Endodermal cell (in vitro differentiated cells): Measurements from ENCODE around the gene SLC6A9. TPM values are rescaled to one million over a fixed set of nuclear protein-coding genes. Genes with fewer than 3 reads are reported as not detected.
A peak's percentile ranks its signal among the peaks of the same experiment; 100 is the strongest.

Experiments
- DNase-seq: peaks from one replicate; pipeline ENCODE4 v3.0.0-alpha.2; 2017
- H3K27ac ChIP-seq: 2 replicates; pipeline ENCODE4 v1.5.1; 2013; ENCODE audit warnings: mild to moderate bottlenecking, low read depth, low read length, moderate library complexity
- H3K27me3 ChIP-seq: 2 replicates; pipeline ENCODE4 v1.6.1; 2013; ENCODE audit warnings: mild to moderate bottlenecking, low read length, moderate library complexity; ENCODE audit not compliant: insufficient read depth, control insufficient read depth, poor library complexity, severe bottlenecking
- H3K36me3 ChIP-seq: 2 replicates; pipeline ENCODE4 v1.7.0; 2013; ENCODE audit warnings: mild to moderate bottlenecking, low read length, moderate library complexity; ENCODE audit not compliant: control insufficient read depth, insufficient read depth
- H3K4me1 ChIP-seq: one replicate; pipeline ENCODE4 v1.7.0; 2013; ENCODE audit warnings: low read length; ENCODE audit not compliant: control insufficient read depth, insufficient read depth
- H3K4me3 ChIP-seq: 2 replicates; pipeline ENCODE4 v1.5.1; 2013; ENCODE audit warnings: mild to moderate bottlenecking, low read length, moderate library complexity
- H3K9ac ChIP-seq: 2 replicates; pipeline ENCODE4 v1.6.1; 2013; ENCODE audit warnings: mild to moderate bottlenecking, low read length, moderate library complexity; ENCODE audit not compliant: poor library complexity, severe bottlenecking; ENCODE audit errors: extremely low read depth
- H3K9me3 ChIP-seq: 2 replicates; pipeline ENCODE4 v1.6.1; 2013; ENCODE audit warnings: mild to moderate bottlenecking, low read length, moderate library complexity; ENCODE audit not compliant: control insufficient read depth
- H3K27ac Mint-ChIP-seq: 2 replicates; pipeline ENCODE4 v1.8.0; 2020; ENCODE audit warnings: mixed read lengths
- H3K27me3 Mint-ChIP-seq: 2 replicates; pipeline ENCODE4 v1.8.0; 2021; ENCODE audit warnings: mild to moderate bottlenecking, mixed read lengths; ENCODE audit not compliant: insufficient read depth
- H3K36me3 Mint-ChIP-seq: 2 replicates; pipeline ENCODE4 v1.8.0; 2020; ENCODE audit warnings: low read depth, mixed read lengths
- H3K4me1 Mint-ChIP-seq: 2 replicates; pipeline ENCODE4 v1.8.0; 2020; ENCODE audit warnings: mixed read lengths
- H3K4me3 Mint-ChIP-seq: 2 replicates; pipeline ENCODE4 v1.8.0; 2020; ENCODE audit warnings: mild to moderate bottlenecking, moderate library complexity, mixed read lengths
- H3K9me3 Mint-ChIP-seq: 2 replicates; pipeline ENCODE4 v1.8.0; 2020; ENCODE audit warnings: mild to moderate bottlenecking, mixed read lengths
- WGBS, 2 experiments: methylation state at CpG; one replicate each; pipeline versions ENCODE4 v1.1.5 to v1.1.7; 2013; ENCODE audit warnings: missing lambda C conversion rate in 2 of 2, mixed read lengths in 1 of 2; ENCODE audit not compliant: insufficient coverage in 1 of 2, insufficient read length in 1 of 2; 5-methylcytosine and 5-hydroxymethylcytosine counted together
- total RNA-seq, 2 donors: library from RNA; stranded (reverse); fragmentation: NEBNext Ultra II Directional in 1 of 2; extraction: Animal tissue kit (Norgen Biotek cat#: 25700) in 1 of 2; gene quantifications; 2 replicates in 1 of 2; 3 replicates in 1 of 2; pipeline ENCODE4 v1.2.1, GENCODE V29; 2021
- TF ChIP-seq, protein P1 (sequence below): fragments of 200-600 bp; sonication (generic); conservative IDR thresholded peaks from 2 replicates; pipeline ENCODE4 v1.5.0; 2021; ENCODE audit warnings: antibody characterized with exemption, mild to moderate bottlenecking

Gene SLC6A9
- total RNA-seq, 2 donors from 2014 or later, result 5.7 to 11.4 TPM

GRCh38 chr1:43982241-43982640, 49.0 kb downstream of the SLC6A9 start:
- DNase-seq, result no peak
- WGBS, 2 experiments, result 95 to 96% methylated on average over 7 to 8 of the region's 8 CpGs

DNA sequence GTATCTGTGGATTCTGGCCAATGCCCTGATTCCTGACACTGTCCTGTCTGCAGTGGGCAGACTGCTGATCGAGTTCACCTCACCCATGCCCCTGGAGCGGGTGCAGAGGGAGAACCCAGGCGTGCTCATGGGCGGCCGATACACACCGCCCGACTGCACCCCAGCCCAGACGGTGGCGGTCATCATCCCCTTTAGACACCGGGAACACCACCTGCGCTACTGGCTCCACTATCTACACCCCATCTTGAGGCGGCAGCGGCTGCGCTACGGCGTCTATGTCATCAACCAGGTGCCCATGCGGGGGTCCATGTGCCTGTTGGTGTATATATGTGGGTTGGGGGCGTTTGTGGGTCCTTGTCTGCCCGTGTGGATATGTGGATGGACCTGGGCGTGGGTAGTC, 49.6 kb downstream of the SLC6A9 start:
- Histone ChIP-seq H3K36me3 (peaks cover 26% of the 10 kb centered on the region), H3K9ac (no peak overlapping the region), H3K27me3 (no peaks in the 10 kb centered on the region), H3K9me3 (no peaks in the 10 kb centered on the region), H3K4me1 (peaks cover 4% of the 10 kb centered on the region), H3K27ac (no peak overlapping the region), H3K4me3 (no peak overlapping the region)
- H3K4me3 Mint-ChIP-seq, result no peak overlapping the region
- H3K27me3 Mint-ChIP-seq, result no peaks in the 10 kb centered on the region
- TF ChIP-seq, protein P1, sequence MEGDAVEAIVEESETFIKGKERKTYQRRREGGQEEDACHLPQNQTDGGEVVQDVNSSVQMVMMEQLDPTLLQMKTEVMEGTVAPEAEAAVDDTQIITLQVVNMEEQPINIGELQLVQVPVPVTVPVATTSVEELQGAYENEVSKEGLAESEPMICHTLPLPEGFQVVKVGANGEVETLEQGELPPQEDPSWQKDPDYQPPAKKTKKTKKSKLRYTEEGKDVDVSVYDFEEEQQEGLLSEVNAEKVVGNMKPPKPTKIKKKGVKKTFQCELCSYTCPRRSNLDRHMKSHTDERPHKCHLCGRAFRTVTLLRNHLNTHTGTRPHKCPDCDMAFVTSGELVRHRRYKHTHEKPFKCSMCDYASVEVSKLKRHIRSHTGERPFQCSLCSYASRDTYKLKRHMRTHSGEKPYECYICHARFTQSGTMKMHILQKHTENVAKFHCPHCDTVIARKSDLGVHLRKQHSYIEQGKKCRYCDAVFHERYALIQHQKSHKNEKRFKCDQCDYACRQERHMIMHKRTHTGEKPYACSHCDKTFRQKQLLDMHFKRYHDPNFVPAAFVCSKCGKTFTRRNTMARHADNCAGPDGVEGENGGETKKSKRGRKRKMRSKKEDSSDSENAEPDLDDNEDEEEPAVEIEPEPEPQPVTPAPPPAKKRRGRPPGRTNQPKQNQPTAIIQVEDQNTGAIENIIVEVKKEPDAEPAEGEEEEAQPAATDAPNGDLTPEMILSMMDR, result no peak
- no peaks in the 10 kb centered on the region for H3K9me3 Mint-ChIP-seq
- WGBS, 2 experiments, result 95 to 97% methylated on average over 10 to 20 of the region's 20 CpGs
- peaks cover 41% of the 10 kb centered on the region for H3K36me3 Mint-ChIP-seq
- H3K27ac Mint-ChIP-seq, result no peak overlapping the region
- no peak for DNase-seq
- peaks cover 22% of the 10 kb centered on the region for H3K4me1 Mint-ChIP-seq

More at GRCh38 chr1:43982241-43982640, 49.0 kb downstream of the SLC6A9 start:
- TF ChIP-seq, protein P1, result no peak
- no peak overlapping the region for H3K27ac ChIP-seq
- H3K36me3 ChIP-seq, result peaks cover 21% of the 10 kb centered on the region
- Mint-ChIP-seq H3K27me3 (no peaks in the 10 kb centered on the region), H3K4me1 (peaks cover 28% of the 10 kb centered on the region), H3K36me3 (peaks cover 35% of the 10 kb centered on the region), H3K9me3 (no peaks in the 10 kb centered on the region), H3K27ac (no peak overlapping the region), H3K4me3 (no peak overlapping the region)
- H3K4me3 ChIP-seq, result no peak overlapping the region
- no peak overlapping the region for H3K9ac ChIP-seq
- no peaks in the 10 kb centered on the region for H3K27me3 ChIP-seq
- H3K9me3 ChIP-seq, result no peaks in the 10 kb centered on the region
- peaks cover 4% of the 10 kb centered on the region for H3K4me1 ChIP-seq

DNA sequence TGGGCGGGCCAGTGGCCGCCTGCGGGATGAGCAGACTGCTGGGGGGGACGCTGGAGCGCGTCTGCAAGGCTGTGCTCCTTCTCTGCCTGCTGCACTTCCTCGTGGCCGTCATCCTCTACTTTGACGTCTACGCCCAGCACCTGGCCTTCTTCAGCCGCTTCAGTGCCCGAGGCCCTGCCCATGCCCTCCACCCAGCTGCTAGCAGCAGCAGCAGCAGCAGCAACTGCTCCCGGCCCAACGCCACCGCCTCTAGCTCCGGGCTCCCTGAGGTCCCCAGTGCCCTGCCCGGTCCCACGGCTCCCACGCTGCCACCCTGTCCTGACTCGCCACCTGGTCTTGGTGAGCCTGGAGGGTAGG, 50.1 kb downstream of the SLC6A9 start:
- no peaks in the 10 kb centered on the region for H3K27me3 Mint-ChIP-seq
- no peak overlapping the region for H3K27ac Mint-ChIP-seq
- no peak for DNase-seq
- Histone ChIP-seq H3K4me3 (no peak overlapping the region), H3K36me3 (peaks cover 26% of the 10 kb centered on the region), H3K27ac (no peak overlapping the region), H3K27me3 (no peaks in the 10 kb centered on the region), H3K9me3 (no peaks in the 10 kb centered on the region), H3K9ac (no peak overlapping the region), H3K4me1 (peaks cover 4% of the 10 kb centered on the region)
- no peaks in the 10 kb centered on the region for H3K9me3 Mint-ChIP-seq
- TF ChIP-seq, protein P1, result no peak
- H3K4me1 Mint-ChIP-seq, result peaks cover 18% of the 10 kb centered on the region
- peaks cover 46% of the 10 kb centered on the region for H3K36me3 Mint-ChIP-seq
- 87 to 92% methylated on average over 5 to 20 of the region's 20 CpGs for WGBS, 2 experiments
- H3K4me3 Mint-ChIP-seq, result peak overlapping the region; percentile 81
